GM18508 (cell line): Measurements from ENCODE around the gene MGMT.

Experiments used
- ATAC-seq: cut with Tn5 transposase; IDR thresholded peaks from one replicate; pipeline ENCODE4 v1.9.1; 2021; ENCODE audit warnings: moderate number of reproducible peaks; ENCODE audit not compliant: insufficient read depth, unreplicated experiment

The MGMT gene

GRCh38 chr10:129718548-129719414, 251.7 kb downstream of the MGMT start:
- ATAC-seq: no peak

GRCh38 chr10:129719415-129719739, 252.3 kb downstream of the MGMT start:
- no peak for ATAC-seq

- no peak for ATAC-seq
Observed at GRCh38 chr10:129719889-129720590, 253.0 kb downstream of the MGMT start.

- ATAC-seq: no peak
Observed at GRCh38 chr10:129725011-129725410, 258.0 kb downstream of the MGMT start.

GRCh38 chr10:129725482-129725881, 258.4 kb downstream of the MGMT start:
- no peak for ATAC-seq

- ATAC-seq: no peak
Observed at GRCh38 chr10:129725890-129726631, 259.0 kb downstream of the MGMT start.

GRCh38 chr10:129727071-129727470, 260.0 kb downstream of the MGMT start:
- ATAC-seq: no peak

GRCh38 chr10:129727495-129727894, 260.5 kb downstream of the MGMT start:
- ATAC-seq: no peak

- ATAC-seq: no peak
Observed at GRCh38 chr10:129728246-129728820, 261.3 kb downstream of the MGMT start.

- ATAC-seq: no peak
Observed at GRCh38 chr10:129728905-129729795, 262.1 kb downstream of the MGMT start.

GRCh38 chr10:129730272-129730992, 263.4 kb downstream of the MGMT start:
- no peak for ATAC-seq

- no peak for ATAC-seq
Observed at GRCh38 chr10:129730993-129731325, 263.9 kb downstream of the MGMT start.

GRCh38 chr10:129740532-129741279, 273.7 kb downstream of the MGMT start:
- ATAC-seq: no peak

GRCh38 chr10:129741280-129741977, 274.4 kb downstream of the MGMT start:
- ATAC-seq: no peak

GRCh38 chr10:129741978-129742741, 275.1 kb downstream of the MGMT start:
- no peak for ATAC-seq

- no peak for ATAC-seq
Observed at GRCh38 chr10:129742742-129743550, 275.9 kb downstream of the MGMT start.
